Measurements from ENCODE around the gene DPYD. TPM values are rescaled to one million over a fixed set of nuclear protein-coding genes. Genes with fewer than 3 reads are reported as not detected.

Gene DPYD
- total RNA-seq, 1 donor from 2014 or later, result 12.6 TPM

GRCh38 chr1:97938285-97938642 lies 17.4 kb upstream of the DPYD start:
- no peaks in the 10 kb centered on the region for H3K36me3 Mint-ChIP-seq (ENCODE audit: low read depth)
- H3K4me3 Mint-ChIP-seq, result no peak overlapping the region

GRCh38 chr1:97936976-97937375 lies 16.1 kb upstream of the DPYD start:
- CTCF ChIA-PET, result no interaction called here

More at GRCh38 chr1:97938285-97938642, 17.4 kb upstream of the DPYD start:
- Mint-ChIP-seq H3K4me1 (no peaks in the 10 kb centered on the region), H3K27me3 (no peaks in the 10 kb centered on the region), H3K27ac (no peak overlapping the region), H3K9me3 (no peaks in the 10 kb centered on the region)
- ATAC-seq (ENCODE audit: low read depth) (no peak), DNase-seq (no peak)
- TF ChIP-seq CTCF (IDR thresholded peaks at IDR 0.05), result no peak
- intact Hi-C loops (cut with micrococcal nuclease), result no loop called here
- POLR2A ChIA-PET, result no interaction called here
- CTCF ChIA-PET, result no interaction called here

GRCh38 chr1:97934491-97934890 lies 13.7 kb upstream of the DPYD start:
- ChIA-PET POLR2A (no interaction called here), CTCF (no interaction called here)
- no peaks in the 10 kb centered on the region for H3K27me3 Mint-ChIP-seq
- H3K4me3 Mint-ChIP-seq, result no peak overlapping the region
- H3K36me3 Mint-ChIP-seq (ENCODE audit: low read depth), result no peaks in the 10 kb centered on the region
- DNase-seq, result no peak
- no peak for ATAC-seq (ENCODE audit: low read depth)
- TF ChIP-seq CTCF (IDR thresholded peaks at IDR 0.05), result no peak
- H3K4me1 Mint-ChIP-seq, result no peaks in the 10 kb centered on the region
- no peaks in the 10 kb centered on the region for H3K9me3 Mint-ChIP-seq
- intact Hi-C loops (cut with micrococcal nuclease), result no loop called here
- no peak overlapping the region for H3K27ac Mint-ChIP-seq

More at GRCh38 chr1:97936976-97937375, 16.1 kb upstream of the DPYD start:
- no peaks in the 10 kb centered on the region for H3K4me1 Mint-ChIP-seq
- POLR2A ChIA-PET, result no interaction called here
- H3K27me3 Mint-ChIP-seq, result no peaks in the 10 kb centered on the region
- intact Hi-C loops (cut with micrococcal nuclease), result no loop called here
- TF ChIP-seq CTCF (IDR thresholded peaks at IDR 0.05), result no peak
- DNase-seq (no peak), ATAC-seq (ENCODE audit: low read depth) (no peak)
- no peaks in the 10 kb centered on the region for H3K36me3 Mint-ChIP-seq (ENCODE audit: low read depth)
- no peak overlapping the region for H3K4me3 Mint-ChIP-seq
- H3K9me3 Mint-ChIP-seq, result no peaks in the 10 kb centered on the region
- no peak overlapping the region for H3K27ac Mint-ChIP-seq

- no peak for DNase-seq
- POLR2A ChIA-PET, result no interaction called here
- intact Hi-C loops (cut with micrococcal nuclease), result no loop called here
- no peaks in the 10 kb centered on the region for H3K9me3 Mint-ChIP-seq
- no peaks in the 10 kb centered on the region for H3K4me1 Mint-ChIP-seq
- no peak for TF ChIP-seq CTCF (IDR thresholded peaks at IDR 0.05)
- no peak for ATAC-seq (ENCODE audit: low read depth)
- CTCF ChIA-PET, result no interaction called here
- no peaks in the 10 kb centered on the region for H3K36me3 Mint-ChIP-seq (ENCODE audit: low read depth)
- H3K4me3 Mint-ChIP-seq, result no peak overlapping the region
- no peaks in the 10 kb centered on the region for H3K27me3 Mint-ChIP-seq
- no peak overlapping the region for H3K27ac Mint-ChIP-seq
These were observed 9.3 kb upstream of the DPYD start for GRCh38 chr1:97929874-97930851.

- TF ChIP-seq CTCF (IDR thresholded peaks at IDR 0.05), result no peak
- H3K4me1 Mint-ChIP-seq, result peaks cover 6% of the 10 kb centered on the region
- DNase-seq (no peak), ATAC-seq (ENCODE audit: low read depth) (no peak)
- no peaks in the 10 kb centered on the region for H3K9me3 Mint-ChIP-seq
- POLR2A ChIA-PET, result no interaction called here
- H3K4me3 Mint-ChIP-seq, result no peak overlapping the region
- no peaks in the 10 kb centered on the region for H3K36me3 Mint-ChIP-seq (ENCODE audit: low read depth)
- intact Hi-C loops (cut with micrococcal nuclease), result no loop called here
- CTCF ChIA-PET, result no interaction called here
- no peaks in the 10 kb centered on the region for H3K27me3 Mint-ChIP-seq
- no peak overlapping the region for H3K27ac Mint-ChIP-seq
These were observed 5.3 kb upstream of the DPYD start for GRCh38 chr1:97926017-97926708.

Data from activated B cell treated with CpG ODN at 0.5 μM for 24 hours (primary cell).